Hair follicle dermal papilla cell (primary cell): ENCODE results near the gene ETDA. TPM values are rescaled to one million over a fixed set of nuclear protein-coding genes. Genes with fewer than 3 reads are reported as not detected.

Source experiments
- total RNA-seq: library from RNA; depleted of rRNA; stranded (reverse); fragments of >200 nt; gene quantifications from 2 replicates; pipeline ENCODE4 v1.2.3, GENCODE V29; 2012

The ETDA gene
- not detected in 2 replicates for total RNA-seq

GRCh38 chrX:135252011-135252518, at the start of gene ETDA:
Gene ETDA (plus strand): TSS chrX:135252061. CDS start chrX:135253277, 1,216 bp downstream.

Other genes with a start within 250 kb of the ETDA start
- gene RTL8B, start 229.5 kb upstream of the ETDA start, total RNA-seq, result 11.2 and 12.0 TPM in 2 replicates
- 40.9 and 52.3 TPM in 2 replicates for gene RTL8C, start 219.7 kb upstream of the ETDA start, total RNA-seq
- 8.9 and 10.1 TPM in 2 replicates for gene RTL8A, start 199.9 kb upstream of the ETDA start, total RNA-seq
- 4.9 TPM in 2 replicates for gene SMIM10L2B, start 153.3 kb upstream of the ETDA start, total RNA-seq
- gene ETDB, start 131.5 kb upstream of the ETDA start, total RNA-seq, result not detected in 2 replicates
- gene CT55, start 80.7 kb upstream of the ETDA start, total RNA-seq, result not detected in 2 replicates
- not detected in 2 replicates for gene ETDC, start 57.4 kb downstream of the ETDA start, total RNA-seq
- 7.8 and 10.4 TPM in 2 replicates for gene ZNF75D, start 92.0 kb downstream of the ETDA start, total RNA-seq
- 12.3 and 12.5 TPM in 2 replicates for gene ZNF449, start 92.7 kb downstream of the ETDA start, total RNA-seq
- gene SMIM10L2A, start 169.9 kb downstream of the ETDA start, total RNA-seq, result 0.32 and 0.73 TPM in 2 replicates